ENCODE results near the gene STOX1.

DNA sequence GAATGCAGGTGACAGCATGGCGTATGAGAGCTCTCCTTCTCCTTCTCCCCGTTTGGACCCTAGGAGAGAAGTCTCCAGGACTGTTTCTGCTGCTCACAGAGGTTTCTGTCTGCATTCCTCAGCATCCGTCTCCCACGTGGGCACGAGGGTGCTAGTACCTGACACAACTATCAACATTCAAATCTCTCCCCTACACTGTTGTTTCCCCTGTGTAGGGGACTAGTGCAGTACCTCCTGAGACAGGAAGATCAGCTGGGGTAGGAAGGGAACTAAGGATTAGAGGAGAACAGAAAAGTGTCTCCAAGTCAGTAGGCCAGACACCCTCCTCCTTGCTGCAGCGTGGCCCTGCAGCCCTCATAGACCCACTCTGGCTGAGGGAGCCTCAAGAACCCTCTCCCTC lies 29.0 kb downstream of the STOX1 start:
- TF ChIP-seq EZH2phosphoT487 (IDR thresholded peaks at IDR 0.05; ENCODE audit: borderline replicate concordance, low read depth, low read length), result no peak
- TF ChIP-seq, protein P1, sequence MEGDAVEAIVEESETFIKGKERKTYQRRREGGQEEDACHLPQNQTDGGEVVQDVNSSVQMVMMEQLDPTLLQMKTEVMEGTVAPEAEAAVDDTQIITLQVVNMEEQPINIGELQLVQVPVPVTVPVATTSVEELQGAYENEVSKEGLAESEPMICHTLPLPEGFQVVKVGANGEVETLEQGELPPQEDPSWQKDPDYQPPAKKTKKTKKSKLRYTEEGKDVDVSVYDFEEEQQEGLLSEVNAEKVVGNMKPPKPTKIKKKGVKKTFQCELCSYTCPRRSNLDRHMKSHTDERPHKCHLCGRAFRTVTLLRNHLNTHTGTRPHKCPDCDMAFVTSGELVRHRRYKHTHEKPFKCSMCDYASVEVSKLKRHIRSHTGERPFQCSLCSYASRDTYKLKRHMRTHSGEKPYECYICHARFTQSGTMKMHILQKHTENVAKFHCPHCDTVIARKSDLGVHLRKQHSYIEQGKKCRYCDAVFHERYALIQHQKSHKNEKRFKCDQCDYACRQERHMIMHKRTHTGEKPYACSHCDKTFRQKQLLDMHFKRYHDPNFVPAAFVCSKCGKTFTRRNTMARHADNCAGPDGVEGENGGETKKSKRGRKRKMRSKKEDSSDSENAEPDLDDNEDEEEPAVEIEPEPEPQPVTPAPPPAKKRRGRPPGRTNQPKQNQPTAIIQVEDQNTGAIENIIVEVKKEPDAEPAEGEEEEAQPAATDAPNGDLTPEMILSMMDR (conservative IDR thresholded peaks at IDR 0.05; ENCODE audit: low read length), result no peak
